Eye (tissue), 1 donor: ENCODE measurements around the gene BOD1L2.

Source experiments
- DNase-seq: peaks from one replicate; pipeline ENCODE4 v3.0.0-alpha.2; 2015

The BOD1L2 gene

GRCh38 chr18:57150828-57151227 is 3.9 kb downstream of the BOD1L2 start:
- DNase-seq: peak; percentile 94

GRCh38 chr18:57154191-57154830 is 7.4 kb downstream of the BOD1L2 start:
- peak; percentile 73 for DNase-seq

- DNase-seq: no peak
These were observed 17.5 kb downstream of the BOD1L2 start for GRCh38 chr18:57164401-57164800.

GRCh38 chr18:57167617-57168308 is 20.9 kb downstream of the BOD1L2 start:
- no peak for DNase-seq

GRCh38 chr18:57171026-57171425 is 24.1 kb downstream of the BOD1L2 start:
- DNase-seq: no peak

- DNase-seq: no peak
These were observed 28.6 kb downstream of the BOD1L2 start for GRCh38 chr18:57175532-57175931.

- no peak for DNase-seq
These were observed 38.5 kb downstream of the BOD1L2 start for GRCh38 chr18:57185434-57185833.

- peak; percentile 13 for DNase-seq
These were observed 42.1 kb downstream of the BOD1L2 start for GRCh38 chr18:57188851-57189557.

GRCh38 chr18:57190026-57190425 is 43.1 kb downstream of the BOD1L2 start:
- no peak for DNase-seq

- DNase-seq: no peak
These were observed 47.2 kb downstream of the BOD1L2 start for GRCh38 chr18:57194070-57194469.

- no peak for DNase-seq
These were observed 47.7 kb downstream of the BOD1L2 start for GRCh38 chr18:57194622-57195021.

GRCh38 chr18:57195341-57195740 is 48.5 kb downstream of the BOD1L2 start:
- no peak for DNase-seq

- no peak for DNase-seq
These were observed 50.4 kb downstream of the BOD1L2 start for GRCh38 chr18:57197261-57197660.

- no peak for DNase-seq
These were observed 51.2 kb downstream of the BOD1L2 start for GRCh38 chr18:57198073-57198472.
